ENCODE data around the gene NUS1. TPM values are rescaled to one million over a fixed set of nuclear protein-coding genes. Genes with fewer than 3 reads are reported as not detected.
"Not testable (repeated sequence)": the region's sequence is repeated elsewhere in the genome, so short reads cannot be mapped to it uniquely, and the experiment has no call there.

The NUS1 gene
- total RNA-seq, 1 experiment from 2014 or later: 73.8 TPM

DNA sequence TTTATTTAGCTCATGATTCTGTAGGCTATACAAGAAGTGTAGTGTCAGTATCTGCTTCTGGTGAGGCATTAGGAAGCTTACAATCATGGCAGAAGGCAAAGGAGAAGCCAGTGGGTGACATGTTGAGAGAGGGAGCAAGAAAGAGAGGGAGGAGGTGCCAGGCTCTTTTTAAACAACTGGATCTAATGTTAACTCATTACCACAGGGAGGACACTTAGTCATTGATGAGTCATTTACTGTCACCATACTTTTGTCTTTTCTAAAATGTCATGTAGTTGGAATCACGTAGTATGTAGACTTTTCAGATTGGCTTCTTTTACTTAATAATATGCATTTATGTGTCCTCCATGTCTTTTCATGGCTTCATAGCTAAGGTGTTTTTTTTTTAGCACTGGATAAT is 58.1 kb downstream of the NUS1 start (continued):
- no peak for TF ChIP-seq ZSCAN18 (CRISPR knock-in tag; IDR thresholded peaks at IDR 0.05)

DNA sequence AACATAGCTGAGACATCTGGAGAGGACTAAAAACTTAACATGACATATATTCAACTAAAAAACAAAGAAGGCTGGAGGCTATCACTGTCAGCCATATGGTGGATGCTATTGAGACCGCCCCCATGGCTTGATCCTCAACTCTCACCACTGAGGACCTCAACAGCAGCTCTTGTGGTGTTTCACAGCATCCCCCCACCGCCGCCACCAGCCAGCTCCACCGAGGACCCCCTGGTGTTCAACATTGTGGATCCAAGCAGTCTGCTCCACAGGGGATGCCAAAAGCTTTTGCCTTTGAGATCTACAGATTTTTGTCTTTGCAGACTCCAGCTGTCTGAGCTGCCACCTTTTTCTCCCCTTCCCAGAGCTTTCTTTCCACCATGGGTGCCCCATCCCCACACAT is 64.6 kb downstream of the NUS1 start:
- ATAC-seq (peak; percentile 78), DNase-seq (ENCODE audit: low spot score) (peak; percentile 16)
- H3K4me3 Mint-ChIP-seq: no peak overlapping the region
- POLR2A ChIA-PET: no interaction called here
- CTCF ChIA-PET: interaction anchor here (1.6 kb wide), 1 partner anchor 36 kb away, joined by 7 read pairs; no protein-coding TSS in a partner anchor
- no peak overlapping the region for H3K27ac Mint-ChIP-seq
- no peaks in the 10 kb centered on the region for H3K27me3 Mint-ChIP-seq (ENCODE audit: low read depth)
- H3K9me3 Mint-ChIP-seq: peaks cover 28% of the 10 kb centered on the region
- peaks cover 6% of the 10 kb centered on the region for H3K36me3 Mint-ChIP-seq
- H3K4me1 Mint-ChIP-seq: peaks cover 16% of the 10 kb centered on the region
- TF ChIP-seq ESRRA (CRISPR knock-in tag; IDR thresholded peaks at IDR 0.05; ENCODE audit: borderline replicate concordance) (no peak), ELF4 (CRISPR knock-in tag; IDR thresholded peaks at IDR 0.05; ENCODE audit: low read depth) (no peak), MXD4 (CRISPR knock-in tag; IDR thresholded peaks at IDR 0.05; ENCODE audit: borderline replicate concordance) (no peak), KAT7 (CRISPR knock-in tag; IDR thresholded peaks at IDR 0.05; ENCODE audit: borderline replicate concordance) (no peak), ZNF423 (CRISPR knock-in tag; IDR thresholded peaks at IDR 0.05) (peak; percentile 85), ATF2 (CRISPR knock-in tag; IDR thresholded peaks at IDR 0.05; ENCODE audit: borderline replicate concordance, low read depth) (no peak), ERG (CRISPR knock-in tag; IDR thresholded peaks at IDR 0.05) (no peak), ZNF263 (CRISPR knock-in tag; IDR thresholded peaks at IDR 0.05; ENCODE audit: low read depth) (no peak)
- TF ChIP-seq, protein P1, sequence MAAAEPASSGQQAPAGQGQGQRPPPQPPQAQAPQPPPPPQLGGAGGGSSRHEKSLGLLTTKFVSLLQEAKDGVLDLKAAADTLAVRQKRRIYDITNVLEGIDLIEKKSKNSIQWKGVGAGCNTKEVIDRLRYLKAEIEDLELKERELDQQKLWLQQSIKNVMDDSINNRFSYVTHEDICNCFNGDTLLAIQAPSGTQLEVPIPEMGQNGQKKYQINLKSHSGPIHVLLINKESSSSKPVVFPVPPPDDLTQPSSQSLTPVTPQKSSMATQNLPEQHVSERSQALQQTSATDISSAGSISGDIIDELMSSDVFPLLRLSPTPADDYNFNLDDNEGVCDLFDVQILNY (CRISPR knock-in tag; IDR thresholded peaks at IDR 0.05): no peak

DNA sequence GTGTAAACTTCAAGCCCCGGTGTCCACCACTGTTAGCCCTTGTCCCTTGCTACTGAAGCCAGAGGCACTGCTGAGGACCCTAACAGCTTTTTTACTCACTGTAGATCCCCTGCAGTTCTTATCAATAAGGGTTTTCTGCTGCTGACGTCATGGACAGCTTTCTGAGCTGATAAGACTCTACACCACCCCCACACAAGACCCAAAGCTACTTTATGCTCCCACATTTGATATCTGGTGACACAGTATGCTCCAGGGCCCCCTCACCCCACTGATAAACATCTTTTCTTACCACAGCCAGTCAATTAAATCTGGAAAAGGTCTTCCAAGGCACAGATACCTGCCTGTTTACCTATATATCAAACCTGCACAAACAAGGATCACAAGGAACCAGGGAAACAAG is 65.3 kb downstream of the NUS1 start:
- H3K9me3 Mint-ChIP-seq: peaks cover 28% of the 10 kb centered on the region
- H3K27me3 Mint-ChIP-seq (ENCODE audit: low read depth): no peaks in the 10 kb centered on the region
- no peak overlapping the region for H3K4me3 Mint-ChIP-seq
- H3K4me1 Mint-ChIP-seq: peaks cover 16% of the 10 kb centered on the region
- H3K36me3 Mint-ChIP-seq: peaks cover 6% of the 10 kb centered on the region
- TF ChIP-seq MXD4 (CRISPR knock-in tag; IDR thresholded peaks at IDR 0.05; ENCODE audit: borderline replicate concordance) (no peak), NR3C1 (CRISPR knock-in tag; conservative IDR thresholded peaks at IDR 0.05; ENCODE audit: low read depth) (no peak), FOXJ3 (CRISPR knock-in tag; IDR thresholded peaks at IDR 0.05; ENCODE audit: borderline replicate concordance) (no peak), ESRRA (CRISPR knock-in tag; IDR thresholded peaks at IDR 0.05; ENCODE audit: borderline replicate concordance) (no peak), TEAD1 (CRISPR knock-in tag; IDR thresholded peaks at IDR 0.05) (no peak)
- TF ChIP-seq, protein P2, sequence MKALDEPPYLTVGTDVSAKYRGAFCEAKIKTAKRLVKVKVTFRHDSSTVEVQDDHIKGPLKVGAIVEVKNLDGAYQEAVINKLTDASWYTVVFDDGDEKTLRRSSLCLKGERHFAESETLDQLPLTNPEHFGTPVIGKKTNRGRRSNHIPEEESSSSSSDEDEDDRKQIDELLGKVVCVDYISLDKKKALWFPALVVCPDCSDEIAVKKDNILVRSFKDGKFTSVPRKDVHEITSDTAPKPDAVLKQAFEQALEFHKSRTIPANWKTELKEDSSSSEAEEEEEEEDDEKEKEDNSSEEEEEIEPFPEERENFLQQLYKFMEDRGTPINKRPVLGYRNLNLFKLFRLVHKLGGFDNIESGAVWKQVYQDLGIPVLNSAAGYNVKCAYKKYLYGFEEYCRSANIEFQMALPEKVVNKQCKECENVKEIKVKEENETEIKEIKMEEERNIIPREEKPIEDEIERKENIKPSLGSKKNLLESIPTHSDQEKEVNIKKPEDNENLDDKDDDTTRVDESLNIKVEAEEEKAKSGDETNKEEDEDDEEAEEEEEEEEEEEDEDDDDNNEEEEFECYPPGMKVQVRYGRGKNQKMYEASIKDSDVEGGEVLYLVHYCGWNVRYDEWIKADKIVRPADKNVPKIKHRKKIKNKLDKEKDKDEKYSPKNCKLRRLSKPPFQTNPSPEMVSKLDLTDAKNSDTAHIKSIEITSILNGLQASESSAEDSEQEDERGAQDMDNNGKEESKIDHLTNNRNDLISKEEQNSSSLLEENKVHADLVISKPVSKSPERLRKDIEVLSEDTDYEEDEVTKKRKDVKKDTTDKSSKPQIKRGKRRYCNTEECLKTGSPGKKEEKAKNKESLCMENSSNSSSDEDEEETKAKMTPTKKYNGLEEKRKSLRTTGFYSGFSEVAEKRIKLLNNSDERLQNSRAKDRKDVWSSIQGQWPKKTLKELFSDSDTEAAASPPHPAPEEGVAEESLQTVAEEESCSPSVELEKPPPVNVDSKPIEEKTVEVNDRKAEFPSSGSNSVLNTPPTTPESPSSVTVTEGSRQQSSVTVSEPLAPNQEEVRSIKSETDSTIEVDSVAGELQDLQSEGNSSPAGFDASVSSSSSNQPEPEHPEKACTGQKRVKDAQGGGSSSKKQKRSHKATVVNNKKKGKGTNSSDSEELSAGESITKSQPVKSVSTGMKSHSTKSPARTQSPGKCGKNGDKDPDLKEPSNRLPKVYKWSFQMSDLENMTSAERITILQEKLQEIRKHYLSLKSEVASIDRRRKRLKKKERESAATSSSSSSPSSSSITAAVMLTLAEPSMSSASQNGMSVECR (CRISPR knock-in tag; IDR thresholded peaks at IDR 0.05; ENCODE audit: borderline replicate concordance): no peak
- ATAC-seq: no peak
- no peak for DNase-seq (ENCODE audit: low spot score)
- ChIA-PET POLR2A (no interaction called here), CTCF (interaction anchor here (1.6 kb wide), 1 partner anchor 36 kb away, joined by 7 read pairs; no protein-coding TSS in a partner anchor)
- no peak overlapping the region for H3K27ac Mint-ChIP-seq

GRCh38 chr6:117750675-117751074 is 75.4 kb downstream of the NUS1 start:
- DNase-seq (ENCODE audit: low spot score); H3K4me1 Mint-ChIP-seq; H3K36me3 Mint-ChIP-seq; H3K4me3 Mint-ChIP-seq; ATAC-seq; H3K27me3 Mint-ChIP-seq (ENCODE audit: low read depth); POLR2A ChIA-PET; H3K27ac Mint-ChIP-seq; CTCF ChIA-PET: not testable (repeated sequence)
- H3K9me3 Mint-ChIP-seq: peaks cover 35% of the 10 kb centered on the region

All from WTC11 (cell line).